PC-9 (cell line): ENCODE results near the gene ANKFY1. TPM values are rescaled to one million over a fixed set of nuclear protein-coding genes. Genes with fewer than 3 reads are reported as not detected.

ENCODE experiments used
- BruUV-seq: library from RNA; stranded (reverse); fragments of 400-500 nt; replicated peaks from 2 replicates; lab custom pipeline; 2021; lab: Mats Ljungman, UMichigan
- CTCF ChIA-PET: fragments of 300-600 bp; sonication (Branson Sonifier 250); formaldehyde crosslinking; loops from one replicate; lab custom pipeline; 2022; ENCODE audit warnings: antibody characterized with exemption; lab: Charles Lee
- POLR2A ChIA-PET: fragments of 300-600 bp; sonication (Branson Sonifier 250); formaldehyde crosslinking; loops from one replicate; lab custom pipeline; 2022; ENCODE audit warnings: antibody characterized with exemption; ENCODE audit not compliant: unreplicated experiment; lab: Charles Lee
- DNase-seq, 2 experiments: peaks; one replicate each; pipeline versions ENCODE4 v3.0.0 to v3.0.0-alpha.2; 2015 to 2022; ENCODE audit warnings: mixed read lengths in 1 of 2
- H2AFZ ChIP-seq: fragments of 200-600 bp; sonication (generic); 2 replicates; pipeline ENCODE4 v1.8.1; 2017; ENCODE audit warnings: antibody characterized with exemption
- H3F3A ChIP-seq: fragments of 200-600 bp; sonication (generic); 2 replicates; pipeline ENCODE4 v1.8.1; 2017; ENCODE audit warnings: antibody characterized with exemption, mild to moderate bottlenecking, low read depth; ENCODE audit not compliant: insufficient read depth
- H3K27ac ChIP-seq: fragments of 200-600 bp; sonication (generic); 2 replicates; pipeline ENCODE4 v1.6.1; 2016; ENCODE audit warnings: mixed run types
- H3K27me3 ChIP-seq: fragments of 200-600 bp; sonication (generic); 2 replicates; pipeline ENCODE4 v1.6.1; 2016; ENCODE audit warnings: low read depth, mixed run types; ENCODE audit not compliant: insufficient read depth
- H3K36me3 ChIP-seq: fragments of 200-600 bp; sonication (generic); 2 replicates; pipeline ENCODE4 v1.6.1; 2016; ENCODE audit warnings: low read depth, mixed run types
- H3K4me1 ChIP-seq: fragments of 200-600 bp; sonication (generic); replicated peaks from 2 replicates; pipeline ENCODE4 v1.6.1; 2016; ENCODE audit warnings: mixed run types; ENCODE audit not compliant: insufficient read depth
- H3K4me2 ChIP-seq: fragments of 200-600 bp; sonication (generic); 2 replicates; pipeline ENCODE4 v1.6.1; 2017; ENCODE audit warnings: mixed run types
- H3K4me3 ChIP-seq: fragments of 200-600 bp; sonication (generic); 2 replicates; pipeline ENCODE4 v1.6.1; 2016; ENCODE audit warnings: mixed run types
- H3K79me2 ChIP-seq: fragments of 200-600 bp; sonication (generic); 2 replicates; pipeline ENCODE4 v1.6.1; 2017; ENCODE audit warnings: low read depth, mixed run types
- H3K9me2 ChIP-seq: fragments of 200-600 bp; sonication (generic); 2 replicates; pipeline ENCODE4 v1.8.1; 2017; ENCODE audit warnings: mild to moderate bottlenecking; ENCODE audit not compliant: insufficient read depth
- H3K9me3 ChIP-seq: fragments of 200-600 bp; sonication (generic); 2 replicates; pipeline ENCODE4 v1.8.1; 2016; ENCODE audit warnings: low read depth; ENCODE audit not compliant: insufficient read depth
- H4K20me1 ChIP-seq: fragments of 200-600 bp; sonication (generic); 2 replicates; pipeline ENCODE4 v1.8.1; 2017; ENCODE audit not compliant: insufficient read depth
- CTCF ChIP-seq: fragments of 200-600 bp; sonication (generic); conservative IDR thresholded peaks from 2 replicates; pipeline ENCODE4 v1.6.1; 2017; ENCODE audit warnings: mixed run types, antibody characterized with exemption, mild to moderate bottlenecking, moderate library complexity
- EZH2 ChIP-seq: fragments of 200-600 bp; sonication (generic); IDR thresholded peaks from 2 replicates; pipeline ENCODE4 v1.8.0; 2017; ENCODE audit warnings: antibody characterized with exemption, low read depth
- intact Hi-C: fragments of 100-400 bp; cut with micrococcal nuclease; formaldehyde crosslinking; loops from one replicate; pipeline ENCODE4 v1.10.0; 2022; ENCODE audit not compliant: unreplicated experiment
- total RNA-seq: library from RNA; stranded (reverse); gene quantifications from 2 replicates; pipeline ENCODE4 v1.2.3, GENCODE V29; 2021

The ANKFY1 gene
- total RNA-seq, 1 experiment from 2014 or later, result 63.9 TPM

- TF ChIP-seq CTCF, result no peak
- H3K27me3 ChIP-seq, result no peaks in the 10 kb centered on the region
- no peaks in the 10 kb centered on the region for H4K20me1 ChIP-seq
- POLR2A ChIA-PET, result no interaction called here
- no peak for DNase-seq
- H3K9me3 ChIP-seq, result no peaks in the 10 kb centered on the region
- H3F3A ChIP-seq, result peaks cover 5% of the 10 kb centered on the region; the same call in 1 of the 2 replicates
- no peak overlapping the region for H3K4me3 ChIP-seq
- CTCF ChIA-PET, result no interaction called here
- intact Hi-C loops, result no loop called here
- no peaks in the 10 kb centered on the region for H3K36me3 ChIP-seq
- H3K4me2 ChIP-seq, result no peak overlapping the region
- H3K27ac ChIP-seq, result no peak overlapping the region
- H2AFZ ChIP-seq, result no peak overlapping the region
- no peaks in the 10 kb centered on the region; the same call in 1 of the 2 replicates for H3K4me1 ChIP-seq
- BruUV-seq, result no TSS peak
- no peaks in the 10 kb centered on the region for H3K9me2 ChIP-seq
- H3K79me2 ChIP-seq, result peaks cover 6% of the 10 kb centered on the region; the same call in 1 of the 2 replicates
These were observed 113.7 kb downstream of the ANKFY1 start for GRCh38 chr17:4150096-4150495.

GRCh38 chr17:4148611-4149308 lies 115.0 kb downstream of the ANKFY1 start:
- no peak overlapping the region for H3K4me2 ChIP-seq
- DNase-seq, result no peak
- H3K9me2 ChIP-seq, result no peaks in the 10 kb centered on the region
- H3K27me3 ChIP-seq, result no peaks in the 10 kb centered on the region
- no peak overlapping the region for H2AFZ ChIP-seq
- no TSS peak for BruUV-seq
- no peaks in the 10 kb centered on the region for H3K36me3 ChIP-seq
- no peak overlapping the region for H3K27ac ChIP-seq
- TF ChIP-seq EZH2 (no peak), CTCF (no peak)
- H3F3A ChIP-seq, result peaks cover 8% of the 10 kb centered on the region; the same call in 1 of the 2 replicates
- no peaks in the 10 kb centered on the region for H3K9me3 ChIP-seq
- H3K4me3 ChIP-seq, result no peak overlapping the region
- ChIA-PET CTCF (no interaction called here), POLR2A (no interaction called here)
- peaks cover 4% of the 10 kb centered on the region; the same call in 1 of the 2 replicates for H3K4me1 ChIP-seq
- H3K79me2 ChIP-seq, result peaks cover 17% of the 10 kb centered on the region
- H4K20me1 ChIP-seq, result no peaks in the 10 kb centered on the region
- intact Hi-C loops, result loop anchor here (10.0 kb wide), 1 partner anchor 304 kb away; the partner anchor contains the start of gene NCBP3

GRCh38 chr17:4147751-4148310 lies 115.9 kb downstream of the ANKFY1 start:
- H3K27me3 ChIP-seq, result no peaks in the 10 kb centered on the region
- no TSS peak for BruUV-seq
- peaks cover 4% of the 10 kb centered on the region; the same call in 1 of the 2 replicates for H3K4me1 ChIP-seq
- H2AFZ ChIP-seq, result no peak overlapping the region
- H3F3A ChIP-seq, result peaks cover 15% of the 10 kb centered on the region; the same call in 1 of the 2 replicates
- no peaks in the 10 kb centered on the region for H3K36me3 ChIP-seq
- no peaks in the 10 kb centered on the region for H4K20me1 ChIP-seq
- CTCF ChIA-PET, result no interaction called here
- no peak overlapping the region for H3K4me2 ChIP-seq
- TF ChIP-seq CTCF (no peak), EZH2 (no peak)
- H3K27ac ChIP-seq, result no peak overlapping the region
- peaks cover 17% of the 10 kb centered on the region for H3K79me2 ChIP-seq
- H3K4me3 ChIP-seq, result no peak overlapping the region
- intact Hi-C loops, result loop anchor here (10.0 kb wide), 1 partner anchor 303 kb away; the partner anchor contains the start of gene NCBP3
- H3K9me3 ChIP-seq, result no peaks in the 10 kb centered on the region
- DNase-seq, result no peak
- H3K9me2 ChIP-seq, result no peaks in the 10 kb centered on the region
- POLR2A ChIA-PET, result no interaction called here
